H1 (cell line): ENCODE measurements around the gene TRAPPC2. TPM values are rescaled to one million over a fixed set of nuclear protein-coding genes. Genes with fewer than 3 reads are reported as not detected.

Source experiments
- CTCF ChIA-PET: fragments of 300-600 bp; sonication (Branson Sonifier 250); formaldehyde crosslinking; loops from one replicate; lab custom pipeline; 2021; ENCODE audit not compliant: partially characterized antibody; lab: Charles Lee
- POLR2A ChIA-PET: fragments of 300-600 bp; sonication (Branson Sonifier 250); formaldehyde crosslinking; loops from one replicate; lab custom pipeline; 2021; ENCODE audit warnings: inconsistent platforms; ENCODE audit not compliant: partially characterized antibody; lab: Charles Lee
- DNase-seq, 2 experiments: peaks; one replicate each; pipeline versions ENCODE4 v3.0.0 to v3.0.0-alpha.2; 2010 to 2022; ENCODE audit warnings: low spot score in 2 of 2, low read depth in 1 of 2, mixed read lengths in 1 of 2
- FAIRE-seq: peaks from 2 replicates; lab custom pipeline; 2011; peaks lifted over from hg19 to GRCh38; lab: Jason Lieb, UNC
- H2AFZ ChIP-seq: 2 replicates; pipeline ENCODE4 v1.8.1; 2012; ENCODE audit warnings: low read length, inconsistent platforms
- H2AK5ac ChIP-seq: 2 replicates; pipeline ENCODE4 v1.6.1; 2013; ENCODE audit warnings: low read depth, low read length
- H2BK120ac ChIP-seq: replicated peaks from 2 replicates; pipeline ENCODE3; 2013; ENCODE audit warnings: low read depth, low read length, inconsistent platforms
- H2BK12ac ChIP-seq: 2 replicates; pipeline ENCODE4 v1.6.1; 2013; ENCODE audit warnings: low read depth, low read length
- H2BK15ac ChIP-seq: 2 replicates; pipeline ENCODE4 v1.6.1; 2013; ENCODE audit warnings: low read length
- H2BK20ac ChIP-seq: 2 replicates; pipeline ENCODE4 v1.6.1; 2013; ENCODE audit warnings: low read length
- H2BK5ac ChIP-seq: 2 replicates; pipeline ENCODE4 v1.6.1; 2013; ENCODE audit warnings: low read depth, low read length
- H3K14ac ChIP-seq: 2 replicates; pipeline ENCODE4 v1.6.1; 2013; ENCODE audit warnings: inconsistent platforms; ENCODE audit not compliant: insufficient read length
- H3K18ac ChIP-seq: 2 replicates; pipeline ENCODE4 v1.6.1; 2013; ENCODE audit warnings: low read length; ENCODE audit errors: extremely low read depth
- H3K23ac ChIP-seq: 2 replicates; pipeline ENCODE4 v1.6.1; 2013; ENCODE audit warnings: inconsistent platforms; ENCODE audit not compliant: insufficient read length
- H3K23me2 ChIP-seq: 2 replicates; pipeline ENCODE4 v1.6.1; 2013; ENCODE audit warnings: low read depth, low read length
- H3K27ac ChIP-seq: 2 replicates; pipeline ENCODE4 v1.6.1; 2011; ENCODE audit warnings: low read depth, low read length, inconsistent platforms
- H3K27me3 ChIP-seq, 4 experiments: replicated peaks in 1 of 4; 1 replicate in 1 of 4; 2 replicates in 3 of 4; pipeline versions ENCODE4 v1.6.1 to v1.8.1; 2011 to 2013; ENCODE audit warnings: low read length in 3 of 4, mild to moderate bottlenecking in 3 of 4, inconsistent platforms in 2 of 4, mixed read lengths in 2 of 4, moderate library complexity in 1 of 4; ENCODE audit not compliant: control insufficient read depth in 3 of 4, insufficient read depth in 3 of 4; ENCODE audit errors: extremely low read depth in 1 of 4
- H3K36me3 ChIP-seq, 4 experiments: 2 replicates each; pipeline versions ENCODE4 v1.6.1 to v1.8.1; 2011 to 2013; ENCODE audit warnings: mild to moderate bottlenecking in 4 of 4, low read length in 3 of 4, moderate library complexity in 2 of 4, control low read depth in 1 of 4, inconsistent platforms in 1 of 4; ENCODE audit not compliant: insufficient read depth in 4 of 4, control insufficient read depth in 2 of 4
- H3K4ac ChIP-seq: replicated peaks from 2 replicates; pipeline ENCODE3; 2013; ENCODE audit warnings: low read length, low read depth, mixed read lengths, inconsistent platforms; ENCODE audit not compliant: insufficient read length
- H3K4me1 ChIP-seq, 4 experiments: replicated peaks in 1 of 4; 1 replicate in 1 of 4; 2 replicates in 3 of 4; pipeline versions ENCODE4 v1.6.1 to v1.8.1; 2011 to 2013; ENCODE audit warnings: low read length in 3 of 4, inconsistent platforms in 2 of 4, mixed read lengths in 1 of 4; ENCODE audit not compliant: insufficient read depth in 4 of 4, control insufficient read depth in 3 of 4
- H3K4me2 ChIP-seq, 2 experiments: 2 replicates each; pipeline versions ENCODE4 v1.6.1 to v1.8.1; 2011 to 2013; ENCODE audit warnings: low read depth in 2 of 2, low read length in 2 of 2, control low read depth in 1 of 2, inconsistent platforms in 1 of 2, mild to moderate bottlenecking in 1 of 2; ENCODE audit not compliant: insufficient read depth in 1 of 2
- H3K4me3 ChIP-seq, 4 experiments: fragments of 200-600, 300-600 bp in 1 of 4; sonication (generic), shearing (Covaris generic), sonication (Bioruptor Twin) in 1 of 4; 2 replicates each; pipeline versions ENCODE4 v1.5.1 to v1.8.1; 2011 to 2016; ENCODE audit warnings: low read length in 4 of 4, low read depth in 3 of 4, control low read depth in 2 of 4, inconsistent platforms in 2 of 4, mild to moderate bottlenecking in 2 of 4, mixed read lengths in 1 of 4, moderate library complexity in 1 of 4; ENCODE audit not compliant: insufficient read depth in 2 of 4; ENCODE audit errors: extremely low read depth in 1 of 4
- H3K56ac ChIP-seq: replicated peaks from 2 replicates; pipeline ENCODE3; 2013; ENCODE audit warnings: low read depth, mild to moderate bottlenecking, mixed read lengths, low read length, inconsistent platforms; ENCODE audit not compliant: insufficient read length
- H3K79me1 ChIP-seq: 2 replicates; pipeline ENCODE4 v1.6.1; 2013; ENCODE audit warnings: low read depth, low read length, control low read depth
- H3K79me2 ChIP-seq, 2 experiments: 2 replicates each; pipeline versions ENCODE4 v1.6.1 to v1.8.1; 2012 to 2013; ENCODE audit warnings: low read length in 2 of 2, mild to moderate bottlenecking in 2 of 2, inconsistent platforms in 1 of 2; ENCODE audit not compliant: insufficient read depth in 2 of 2, control insufficient read depth in 1 of 2
- H3K9ac ChIP-seq, 4 experiments: replicated peaks in 1 of 4; 1 replicate in 1 of 4; 2 replicates in 3 of 4; pipeline versions ENCODE4 v1.6.1 to v1.8.1; 2011 to 2013; ENCODE audit warnings: low read depth in 3 of 4, low read length in 3 of 4, control low read depth in 2 of 4, mild to moderate bottlenecking in 2 of 4, moderate library complexity in 2 of 4, inconsistent platforms in 1 of 4; ENCODE audit errors: extremely low read depth in 1 of 4
- H3K9me3 ChIP-seq, 2 experiments: 2 replicates each; pipeline versions ENCODE4 v1.6.1 to v1.8.1; 2012 to 2013; ENCODE audit warnings: mild to moderate bottlenecking in 2 of 2, moderate library complexity in 2 of 2, control low read depth in 1 of 2, inconsistent platforms in 1 of 2, low read depth in 1 of 2, low read length in 1 of 2, mixed read lengths in 1 of 2; ENCODE audit not compliant: insufficient read depth in 2 of 2
- H4K20me1 ChIP-seq, 2 experiments: replicated peaks in 1 of 2; 2 replicates each; pipeline versions ENCODE3 to v1.8.1; 2011 to 2013; ENCODE audit warnings: inconsistent platforms in 2 of 2, low read length in 2 of 2, mild to moderate bottlenecking in 1 of 2; ENCODE audit not compliant: insufficient read depth in 2 of 2, control insufficient read depth in 1 of 2
- H4K5ac ChIP-seq: 2 replicates; pipeline ENCODE4 v1.6.1; 2013; ENCODE audit warnings: low read length, low read depth, mixed read lengths, inconsistent platforms; ENCODE audit not compliant: insufficient read length
- H4K8ac ChIP-seq: 2 replicates; pipeline ENCODE4 v1.8.0; 2013; ENCODE audit warnings: mild to moderate bottlenecking, moderate library complexity, low read length, inconsistent platforms; ENCODE audit not compliant: insufficient read depth; ENCODE audit errors: extremely low read depth
- H4K91ac ChIP-seq: replicated peaks from 2 replicates; pipeline ENCODE3; 2013; ENCODE audit warnings: low read length, mixed read lengths, inconsistent platforms; ENCODE audit not compliant: insufficient read length
- CHD2 ChIP-seq: IDR thresholded peaks from 2 replicates; pipeline ENCODE4 v1.6.1; 2012; ENCODE audit warnings: low read length, improper control_type of control experiment
- EGR1 ChIP-seq: IDR thresholded peaks from 2 replicates; pipeline ENCODE4 v1.6.1; 2011; ENCODE audit warnings: low read depth, low read length, borderline replicate concordance
- KDM4A ChIP-seq: IDR thresholded peaks from one replicate; pipeline ENCODE4 v1.7.1; 2012; ENCODE audit warnings: low read depth, mild to moderate bottlenecking, moderate library complexity, low read length, inconsistent platforms; ENCODE audit not compliant: severe bottlenecking
- NANOG ChIP-seq: IDR thresholded peaks from 2 replicates; pipeline ENCODE4 v1.6.1; 2011; ENCODE audit warnings: low read length, low read depth, mild to moderate bottlenecking, inconsistent platforms; ENCODE audit not compliant: insufficient read depth, poor library complexity, severe bottlenecking
- RNF2 ChIP-seq: fragments of 200-900, 300-1000 bp; sonication (generic); IDR thresholded peaks from 2 replicates; pipeline ENCODE4 v1.7.1; 2016; ENCODE audit warnings: borderline replicate concordance, low read depth, mild to moderate bottlenecking, antibody characterized with exemption, low read length; ENCODE audit not compliant: poor library complexity, severe bottlenecking; ENCODE audit errors: missing control alignments
- SAP30 ChIP-seq: fragments of 300-600 bp; sonication (generic); IDR thresholded peaks from 2 replicates; pipeline ENCODE4 v1.7.1; 2012; ENCODE audit warnings: low read length, moderate library complexity, mild to moderate bottlenecking, inconsistent platforms; ENCODE audit not compliant: insufficient read depth, insufficient replicate concordance
- TAF1 ChIP-seq: IDR thresholded peaks from 2 replicates; pipeline ENCODE4 v1.6.1; 2011; ENCODE audit warnings: mild to moderate bottlenecking, low read depth, low read length
- TEAD4 ChIP-seq: IDR thresholded peaks from 2 replicates; pipeline ENCODE4 v1.6.1; 2012; ENCODE audit warnings: low read depth, low read length, inconsistent platforms, mixed read lengths
- YY1 ChIP-seq: IDR thresholded peaks from 2 replicates; pipeline ENCODE4 v1.6.1; 2011; ENCODE audit warnings: low read depth, mild to moderate bottlenecking, low read length
- WGBS, 2 experiments: shearing (Covaris generic) in 1 of 2; methylation state at CpG; one replicate each; pipeline versions ENCODE4 v1.1.6 to v1.1.7; 2013 to 2015; ENCODE audit warnings: low lambda C conversion rate in 2 of 2, mixed read lengths in 2 of 2, inconsistent platforms in 1 of 2, low coverage in 1 of 2, missing lambda C conversion rate in 1 of 2; ENCODE audit not compliant: insufficient replicate concordance in 2 of 2, insufficient coverage in 1 of 2, insufficient read length in 1 of 2; ENCODE audit errors: extremely low coverage in 1 of 2, missing lambda C conversion rate in 1 of 2; 5-methylcytosine and 5-hydroxymethylcytosine counted together
- polyA plus RNA-seq, 7 experiments: library from polyadenylated mRNA; depleted of rRNA in 3 of 7; stranded (reverse) in 5 of 7; unstranded in 2 of 7; fragments of >200 nt in 5 of 7; fragments of 200-250 nt in 2 of 7; gene quantifications; 1 replicate in 5 of 7; 2 replicates in 1 of 7; 4 replicates in 1 of 7; pipeline versions ENCODE4 v1.2.1 to v1.2.3, GENCODE V29; 2011 to 2013; ENCODE audit warnings: missing spikeins in 2 of 7, mixed read lengths in 2 of 7
- total RNA-seq: library from RNA; stranded (reverse); fragmentation: NEBNext Ultra II Directional; extraction: Animal tissue kit (Norgen Biotek cat#: 25700); gene quantifications from 2 replicates; pipeline ENCODE4 v1.2.1, GENCODE V29; 2021
- TF ChIP-seq, protein P1 (sequence below): IDR thresholded peaks from 2 replicates; pipeline ENCODE4 v1.6.1; 2012; ENCODE audit warnings: inconsistent platforms
- TF ChIP-seq, protein P2 (sequence below): IDR thresholded peaks from 2 replicates; pipeline ENCODE4 v1.6.1; 2012; ENCODE audit warnings: inconsistent platforms

The TRAPPC2 gene
- total and polyA plus RNA-seq, 2 of the 8 experiments (the other 6 are each of a cell fraction or from before 2014, with no cell fraction given) = 6.7 to 10.8 TPM

DNA sequence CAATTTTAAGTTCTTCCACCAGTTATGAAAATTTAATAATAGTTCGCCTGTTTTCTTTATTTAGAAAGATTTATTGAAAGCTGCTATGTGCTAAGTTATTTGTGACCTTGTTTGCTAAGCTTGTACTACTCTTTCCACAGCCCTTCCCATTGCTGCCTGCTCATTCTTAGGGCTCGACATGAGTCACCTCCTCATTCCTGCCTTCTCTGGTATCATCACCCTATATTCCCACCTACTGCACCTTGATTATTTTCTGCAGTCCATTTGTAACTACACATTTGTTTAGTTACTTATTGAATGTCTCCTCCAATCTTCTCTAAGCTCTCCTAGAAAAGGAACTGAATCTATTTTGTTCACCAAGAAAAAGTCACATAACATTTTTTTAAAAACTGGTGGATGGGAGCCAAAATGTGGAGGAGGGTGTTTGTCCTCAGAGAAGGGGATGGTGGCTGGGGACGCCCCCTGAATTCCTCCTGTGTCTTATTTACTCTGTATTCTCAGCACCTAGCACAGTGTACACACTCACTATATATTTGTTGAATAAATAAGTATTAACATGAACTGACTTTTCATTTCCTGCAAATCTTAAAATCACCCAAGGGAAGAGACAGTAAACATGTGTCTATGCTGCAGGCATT is 49.2 kb downstream of the TRAPPC2 start:
- WGBS, 2 experiments = 87% methylated on average over 3 of the region's 3 CpGs; no CpG with 5 or more reads in 1 of the 2 experiments
- Histone ChIP-seq H3K4me1 (no peaks in the 10 kb centered on the region), H3K79me1 (no peaks in the 10 kb centered on the region), H2BK12ac (no peak overlapping the region), H3K9me3 (no peaks in the 10 kb centered on the region), H3K36me3 (no peaks in the 10 kb centered on the region), H3K56ac (no peak overlapping the region), H3K23me2 (peaks cover 4% of the 10 kb centered on the region; the same call in 1 of the 2 replicates), H3K14ac (no peak overlapping the region), H2BK20ac (no peak overlapping the region), H2BK5ac (no peak overlapping the region), H2BK15ac (no peak overlapping the region), H3K4me3 (no peak overlapping the region), H2AK5ac (no peak overlapping the region), H4K8ac (no peak overlapping the region), H3K23ac (no peak overlapping the region), H3K79me2 (peaks cover 0 to 10% of the 10 kb centered on the region in 2 experiments; a peak in 2 of 4 replicates), H3K18ac (no peak overlapping the region), H4K5ac (no peak overlapping the region), H3K27ac (no peak overlapping the region), H3K4ac (no peak overlapping the region), H3K27me3 (peaks cover 0 to 2% (median 0%) of the 10 kb centered on the region in 4 experiments; a peak in 2 of 7 replicates), H4K91ac (no peak overlapping the region), H3K4me2 (no peak overlapping the region), H2BK120ac (no peak overlapping the region), H2AFZ (no peak overlapping the region), H3K9ac (no peak overlapping the region), H4K20me1 (no peaks in the 10 kb centered on the region)
- TF ChIP-seq RNF2 (no peak), CHD2 (no peak), EGR1 (no peak), YY1 (no peak), SAP30 (no peak), NANOG (no peak), KDM4A (no peak), TEAD4 (no peak), TAF1 (no peak)
- TF ChIP-seq, protein P1, sequence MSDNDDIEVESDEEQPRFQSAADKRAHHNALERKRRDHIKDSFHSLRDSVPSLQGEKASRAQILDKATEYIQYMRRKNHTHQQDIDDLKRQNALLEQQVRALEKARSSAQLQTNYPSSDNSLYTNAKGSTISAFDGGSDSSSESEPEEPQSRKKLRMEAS = no peak
- TF ChIP-seq, protein P2, sequence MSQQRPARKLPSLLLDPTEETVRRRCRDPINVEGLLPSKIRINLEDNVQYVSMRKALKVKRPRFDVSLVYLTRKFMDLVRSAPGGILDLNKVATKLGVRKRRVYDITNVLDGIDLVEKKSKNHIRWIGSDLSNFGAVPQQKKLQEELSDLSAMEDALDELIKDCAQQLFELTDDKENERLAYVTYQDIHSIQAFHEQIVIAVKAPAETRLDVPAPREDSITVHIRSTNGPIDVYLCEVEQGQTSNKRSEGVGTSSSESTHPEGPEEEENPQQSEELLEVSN = no peak
- ChIA-PET CTCF (no interaction called here), POLR2A (no interaction called here)
- FAIRE-seq = no peak
- DNase-seq = no peak
